ENCODE results near the gene RSAD1.

The RSAD1 gene

GRCh38 chr17:50453901-50454300, 24.8 kb upstream of the RSAD1 start:
- no peaks in the 10 kb centered on the region for H3K9me3 ChIP-seq (ENCODE audit: control insufficient read depth, insufficient read depth, low read length)
- H3K36me3 ChIP-seq (ENCODE audit: control insufficient read depth, low read length), result no peaks in the 10 kb centered on the region
- H3K27ac ChIP-seq (ENCODE audit: low read depth, low read length), result no peak overlapping the region
- H3K9me2 ChIP-seq (replicated peaks; ENCODE audit: control insufficient read depth, low read length), result no peaks in the 10 kb centered on the region
- H3K4me3 ChIP-seq (ENCODE audit: low read length), result no peak overlapping the region
- no peaks in the 10 kb centered on the region for H3K27me3 ChIP-seq (ENCODE audit: control insufficient read depth, low read length)
- TF ChIP-seq EZH2phosphoT487 (IDR thresholded peaks at IDR 0.05; ENCODE audit: borderline replicate concordance, low read length) (no peak), CTCF (IDR thresholded peaks at IDR 0.05; ENCODE audit: low read depth, low read length, poor library complexity, severe bottlenecking) (no peak)
- no peaks in the 10 kb centered on the region for H4K20me1 ChIP-seq (ENCODE audit: control insufficient read depth, insufficient read depth, low read depth, low read length)
- H3K4me1 ChIP-seq (ENCODE audit: control insufficient read depth, low read length), result peaks cover 16% of the 10 kb centered on the region
- no peak overlapping the region for H3K4me2 ChIP-seq (ENCODE audit: low read length)
- H3F3A ChIP-seq (ENCODE audit: control insufficient read depth, insufficient read depth), result no peaks in the 10 kb centered on the region
- H3K79me2 ChIP-seq (ENCODE audit: control insufficient read depth, low read length), result no peaks in the 10 kb centered on the region

- Histone ChIP-seq H3K9me3 (ENCODE audit: control insufficient read depth, insufficient read depth, low read length) (no peaks in the 10 kb centered on the region), H3K36me3 (ENCODE audit: control insufficient read depth, low read length) (no peaks in the 10 kb centered on the region), H3K4me1 (ENCODE audit: control insufficient read depth, low read length) (peaks cover 9% of the 10 kb centered on the region), H3K27me3 (ENCODE audit: control insufficient read depth, low read length) (no peaks in the 10 kb centered on the region), H3K4me3 (ENCODE audit: low read length) (no peak overlapping the region), H3K79me2 (ENCODE audit: control insufficient read depth, low read length) (no peaks in the 10 kb centered on the region), H3K4me2 (ENCODE audit: low read length) (no peak overlapping the region), H3K9me2 (replicated peaks; ENCODE audit: control insufficient read depth, low read length) (no peaks in the 10 kb centered on the region), H3K27ac (ENCODE audit: low read depth, low read length) (no peak overlapping the region), H3F3A (ENCODE audit: control insufficient read depth, insufficient read depth) (no peaks in the 10 kb centered on the region), H4K20me1 (ENCODE audit: control insufficient read depth, insufficient read depth, low read depth, low read length) (no peaks in the 10 kb centered on the region)
- TF ChIP-seq EZH2phosphoT487 (IDR thresholded peaks at IDR 0.05; ENCODE audit: borderline replicate concordance, low read length) (no peak), CTCF (IDR thresholded peaks at IDR 0.05; ENCODE audit: low read depth, low read length, poor library complexity, severe bottlenecking) (no peak)
Measured at GRCh38 chr17:50457621-50458020, 21.0 kb upstream of the RSAD1 start.

- H3K27me3 ChIP-seq (ENCODE audit: control insufficient read depth, low read length), result no peaks in the 10 kb centered on the region
- TF ChIP-seq EZH2phosphoT487 (IDR thresholded peaks at IDR 0.05; ENCODE audit: borderline replicate concordance, low read length) (no peak), CTCF (IDR thresholded peaks at IDR 0.05; ENCODE audit: low read depth, low read length, poor library complexity, severe bottlenecking) (no peak)
- H3K9me2 ChIP-seq (replicated peaks; ENCODE audit: control insufficient read depth, low read length), result no peaks in the 10 kb centered on the region
- H3K4me2 ChIP-seq (ENCODE audit: low read length), result no peak overlapping the region
- H3K4me1 ChIP-seq (ENCODE audit: control insufficient read depth, low read length), result peaks cover 6% of the 10 kb centered on the region; the same call in 1 of the 2 replicates
- H3K27ac ChIP-seq (ENCODE audit: low read depth, low read length), result no peak overlapping the region
- H4K20me1 ChIP-seq (ENCODE audit: control insufficient read depth, insufficient read depth, low read depth, low read length), result no peaks in the 10 kb centered on the region
- no peaks in the 10 kb centered on the region for H3K9me3 ChIP-seq (ENCODE audit: control insufficient read depth, insufficient read depth, low read length)
- no peaks in the 10 kb centered on the region for H3K79me2 ChIP-seq (ENCODE audit: control insufficient read depth, low read length)
- no peaks in the 10 kb centered on the region for H3K36me3 ChIP-seq (ENCODE audit: control insufficient read depth, low read length)
- no peaks in the 10 kb centered on the region for H3F3A ChIP-seq (ENCODE audit: control insufficient read depth, insufficient read depth)
- no peak overlapping the region for H3K4me3 ChIP-seq (ENCODE audit: low read length)
Measured at GRCh38 chr17:50458270-50458669, 20.4 kb upstream of the RSAD1 start.
